HG03095 (cell line): ENCODE measurements around the gene MCU.
"Not testable (repeated sequence)": the region's sequence is repeated elsewhere in the genome, so short reads cannot be mapped to it uniquely, and the experiment has no call there.

ENCODE experiments used
- ATAC-seq: cut with Tn5 transposase; IDR thresholded peaks from one replicate; pipeline ENCODE4 v1.9.1; 2021; ENCODE audit warnings: moderate library complexity; ENCODE audit not compliant: unreplicated experiment

MCU gene

GRCh38 chr10:72758930-72759329 lies 67.0 kb downstream of the MCU start:
- not testable (repeated sequence) for ATAC-seq

- no peak for ATAC-seq
Measured at GRCh38 chr10:72759584-72759983, 67.6 kb downstream of the MCU start.

- ATAC-seq, result no peak
Measured at GRCh38 chr10:72761498-72761897, 69.6 kb downstream of the MCU start.

- no peak for ATAC-seq
Measured at GRCh38 chr10:72762042-72762441, 70.1 kb downstream of the MCU start.

GRCh38 chr10:72763201-72763600 lies 71.3 kb downstream of the MCU start:
- no peak for ATAC-seq

GRCh38 chr10:72764151-72764550 lies 72.2 kb downstream of the MCU start:
- ATAC-seq, result no peak

- ATAC-seq, result no peak
Measured at GRCh38 chr10:72765051-72765745, 73.3 kb downstream of the MCU start.

- ATAC-seq, result not testable (repeated sequence)
Measured at GRCh38 chr10:72771195-72771594, 79.3 kb downstream of the MCU start.

GRCh38 chr10:72772031-72772430 lies 80.1 kb downstream of the MCU start:
- ATAC-seq, result no peak

- no peak for ATAC-seq
Measured at GRCh38 chr10:72779874-72780273, 87.9 kb downstream of the MCU start.

- no peak for ATAC-seq
Measured at GRCh38 chr10:72782649-72783330, 90.8 kb downstream of the MCU start.

GRCh38 chr10:72783410-72783833 lies 91.5 kb downstream of the MCU start:
- ATAC-seq, result no peak

- ATAC-seq, result no peak
Measured at GRCh38 chr10:72784551-72785351, 92.8 kb downstream of the MCU start.

GRCh38 chr10:72785409-72785808 lies 93.5 kb downstream of the MCU start:
- no peak for ATAC-seq

- ATAC-seq, result no peak
Measured at GRCh38 chr10:72790216-72790990, 98.5 kb downstream of the MCU start.

- no peak for ATAC-seq
Measured at GRCh38 chr10:72792288-72792687, 100.3 kb downstream of the MCU start.

GRCh38 chr10:72793752-72794151 lies 101.8 kb downstream of the MCU start:
- no peak for ATAC-seq

- no peak for ATAC-seq
Measured at GRCh38 chr10:72794260-72794659, 102.3 kb downstream of the MCU start.

GRCh38 chr10:72796042-72796441 lies 104.1 kb downstream of the MCU start:
- ATAC-seq, result no peak

GRCh38 chr10:72796538-72796937 lies 104.6 kb downstream of the MCU start:
- ATAC-seq, result no peak
